Upper lobe of left lung (tissue), 6 donors: Measurements from ENCODE around the gene JCAD. TPM values are rescaled to one million over a fixed set of nuclear protein-coding genes. Genes with fewer than 3 reads are reported as not detected.
A peak's percentile ranks its signal among the peaks of the same experiment; 100 is the strongest.

ENCODE experiments used
- ATAC-seq, 2 donors: fragments of 200-7000 bp; cut with Tn5 transposase; one replicate each; pipeline ENCODE4 v1.9.1; 2022; ENCODE audit warnings: mild to moderate bottlenecking in 2 of 2, moderate library complexity in 2 of 2; ENCODE audit not compliant: low FRiP score in 2 of 2
- DNase-seq, 2 donors: peaks; one replicate each; pipeline ENCODE4 v3.0.0-alpha.2; 2019 to 2020
- H3K27ac ChIP-seq, 4 donors: fragments of 200-600 bp; sonication (generic); one replicate each; pipeline ENCODE4 v1.5.1; 2016 to 2019
- H3K27me3 ChIP-seq, 4 donors: fragments of 200-600 bp; sonication (generic); one replicate each; pipeline ENCODE4 v1.5.1; 2017 to 2019
- H3K36me3 ChIP-seq, 4 donors: fragments of 200-600 bp; sonication (generic); one replicate each; pipeline ENCODE4 v1.5.1; 2016 to 2019
- H3K4me1 ChIP-seq, 4 donors: fragments of 200-600 bp; sonication (generic); one replicate each; pipeline ENCODE4 v1.5.1; 2018 to 2019
- H3K4me3 ChIP-seq, 4 donors: fragments of 200-600 bp; sonication (generic); one replicate each; pipeline ENCODE4 v1.5.1; 2017 to 2019; ENCODE audit warnings: mild to moderate bottlenecking in 2 of 4, moderate library complexity in 1 of 4
- H3K9me3 ChIP-seq, 4 donors: fragments of 200-600 bp; sonication (generic); one replicate each; pipeline ENCODE4 v1.5.1; 2018 to 2019
- CTCF ChIP-seq, 6 experiments: fragments of 450-650 bp in 4 of 6; fragments of 200-600 bp in 2 of 6; sonication (generic) in 2 of 6; IDR thresholded peaks; one replicate each; pipeline ENCODE4 v1.5.1; 2016 to 2019; ENCODE audit warnings: antibody characterized with exemption in 6 of 6
- EP300 ChIP-seq, 4 donors: sonication (generic); formaldehyde crosslinking; IDR thresholded peaks; one replicate each; pipeline ENCODE4 v1.5.1; 2017; ENCODE audit warnings: antibody characterized with exemption in 4 of 4, control low read depth in 2 of 4
- POLR2A ChIP-seq, 4 donors: fragments of 450-650 bp; IDR thresholded peaks; one replicate each; pipeline ENCODE4 v1.5.1; 2016 to 2017; ENCODE audit warnings: antibody characterized with exemption in 4 of 4, mild to moderate bottlenecking in 2 of 4
- POLR2AphosphoS5 ChIP-seq, 2 donors: sonication (generic); formaldehyde crosslinking; IDR thresholded peaks; one replicate each; pipeline ENCODE4 v1.5.1; 2017; ENCODE audit warnings: antibody characterized with exemption in 2 of 2
- WGBS, 2 donors: methylation state at CpG; one replicate each; pipeline ENCODE4 v1.1.5; 2017 to 2018; 5-methylcytosine and 5-hydroxymethylcytosine counted together
- total RNA-seq, 6 donors: library from RNA; depleted of rRNA in 4 of 6; stranded (reverse); fragments of >200 nt in 4 of 6; gene quantifications; one replicate each; pipeline versions ENCODE4 v1.1.0 to v1.2.1, GENCODE V29; 2016 to 2021
- donor health status: DM: no; HTN: no; CAD: no; lungs with moderate emphysema.
- donor health status: DM: no; HTN: yes; CAD: no; lungs with severe emphysema.

JCAD gene
- total RNA-seq, 6 donors from 2014 or later: 16.8 to 83.7 (median 37.6) TPM

DNA sequence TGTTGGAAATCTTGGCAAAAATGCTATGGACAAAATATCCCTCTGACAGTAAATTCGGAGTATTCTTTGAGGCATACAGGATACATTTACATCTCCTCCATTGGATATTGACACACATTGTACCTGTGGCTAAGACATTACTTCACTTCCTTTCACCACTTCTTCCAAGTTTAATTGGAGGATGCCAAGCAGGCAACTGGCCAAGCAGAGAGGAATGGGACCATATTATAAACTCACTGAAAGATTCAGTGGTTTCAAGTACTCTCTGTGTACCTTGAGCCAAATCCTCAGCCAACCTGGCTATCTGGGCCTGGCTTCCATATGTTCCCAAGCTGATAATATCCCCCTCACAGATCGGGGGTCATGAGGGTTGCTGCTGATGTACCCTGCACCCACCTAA lies 14.7 kb upstream of the JCAD start:
- H3K36me3 ChIP-seq: no peaks in the 10 kb centered on the region
- no peak for TF ChIP-seq CTCF (IDR thresholded peaks at IDR 0.05)
- TF ChIP-seq EP300 (IDR thresholded peaks at IDR 0.05): no peak
- no peak for TF ChIP-seq POLR2A (IDR thresholded peaks at IDR 0.05)
- H3K27ac ChIP-seq: no peak overlapping the region
- DNase-seq (no peak), ATAC-seq (no peak)
- no peaks in the 10 kb centered on the region for H3K9me3 ChIP-seq
- no peaks in the 10 kb centered on the region for H3K27me3 ChIP-seq
- H3K4me3 ChIP-seq: no peak overlapping the region
- 86 to 92% methylated on average over 2 of the region's 2 CpGs for WGBS, 2 donors
- peaks cover 0 to 4% (median 0%) of the 10 kb centered on the region in 4 donors for H3K4me1 ChIP-seq

- H3K4me1 ChIP-seq: peaks cover 0 to 4% (median 0%) of the 10 kb centered on the region in 4 donors
- ATAC-seq: no peak
- no peak overlapping the region for H3K27ac ChIP-seq
- TF ChIP-seq POLR2AphosphoS5 (IDR thresholded peaks at IDR 0.05) (no peak), POLR2A (IDR thresholded peaks at IDR 0.05) (no peak), CTCF (IDR thresholded peaks at IDR 0.05) (no peak), EP300 (IDR thresholded peaks at IDR 0.05) (no peak)
- no peaks in the 10 kb centered on the region for H3K9me3 ChIP-seq
- no peaks in the 10 kb centered on the region for H3K36me3 ChIP-seq
- no peak for DNase-seq
- H3K27me3 ChIP-seq: no peaks in the 10 kb centered on the region
- 74 to 85% methylated on average over 4 of the region's 4 CpGs for WGBS, 2 donors
- H3K4me3 ChIP-seq: no peak overlapping the region
Observed at GRCh38 chr10:30073767-30074060, 14.3 kb upstream of the JCAD start.

DNA sequence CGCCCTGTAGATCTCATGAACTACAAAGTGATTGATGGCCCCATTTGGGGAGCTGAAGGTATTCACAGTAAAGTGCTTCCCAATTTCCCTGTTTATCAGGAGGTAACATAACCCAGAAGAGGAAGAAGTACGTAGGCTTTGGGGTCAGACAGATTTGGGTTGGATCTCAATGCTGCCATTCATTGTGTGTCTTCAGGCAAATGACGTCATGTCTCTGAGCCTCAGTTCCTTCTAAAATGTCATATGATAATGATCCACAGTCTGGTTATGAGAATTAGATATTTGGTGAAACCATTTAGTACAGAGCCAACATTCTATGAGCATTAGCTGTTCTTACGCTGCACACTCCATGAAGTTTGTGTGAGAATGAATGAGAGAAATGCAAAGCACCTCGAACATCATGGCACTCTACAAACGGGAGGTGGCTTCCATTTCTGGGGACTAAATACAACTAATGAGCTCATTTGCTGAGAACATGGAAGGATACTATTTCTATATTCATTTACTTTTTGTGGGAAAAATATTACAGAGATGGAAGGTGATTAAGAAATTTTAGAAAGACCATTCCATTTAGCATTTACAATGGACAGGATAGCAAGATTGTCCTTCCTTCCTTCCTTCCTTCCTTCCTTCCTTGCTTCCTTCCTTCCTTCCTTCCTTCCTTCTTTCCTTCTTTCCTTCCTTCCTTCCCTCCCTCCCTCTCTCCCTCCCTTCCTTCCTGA lies 13.8 kb upstream of the JCAD start:
- WGBS, 2 donors: 94% methylated on average over 6 of the region's 6 CpGs
- no peak overlapping the region for H3K4me3 ChIP-seq
- no peaks in the 10 kb centered on the region for H3K36me3 ChIP-seq
- no peak for DNase-seq
- no peak for TF ChIP-seq CTCF (IDR thresholded peaks at IDR 0.05)
- H3K27me3 ChIP-seq: no peaks in the 10 kb centered on the region
- H3K9me3 ChIP-seq: no peaks in the 10 kb centered on the region
- ATAC-seq: no peak
- peaks cover 0 to 4% (median 0%) of the 10 kb centered on the region in 4 donors for H3K4me1 ChIP-seq
- H3K27ac ChIP-seq: no peak overlapping the region

- H3K9me3 ChIP-seq: no peaks in the 10 kb centered on the region
- H3K27ac ChIP-seq: no peak overlapping the region
- TF ChIP-seq CTCF (IDR thresholded peaks at IDR 0.05): no peak
- no peak for TF ChIP-seq POLR2AphosphoS5 (IDR thresholded peaks at IDR 0.05)
- no peak for TF ChIP-seq EP300 (IDR thresholded peaks at IDR 0.05)
- TF ChIP-seq POLR2A (IDR thresholded peaks at IDR 0.05): no peak
- DNase-seq (no peak), ATAC-seq (no peak)
- no peaks in the 10 kb centered on the region for H3K36me3 ChIP-seq
- no peaks in the 10 kb centered on the region for H3K27me3 ChIP-seq
- peaks cover 0 to 4% (median 0%) of the 10 kb centered on the region in 4 donors for H3K4me1 ChIP-seq
- no peak overlapping the region for H3K4me3 ChIP-seq
Observed at GRCh38 chr10:30072068-30072467, 12.7 kb upstream of the JCAD start.

DNA sequence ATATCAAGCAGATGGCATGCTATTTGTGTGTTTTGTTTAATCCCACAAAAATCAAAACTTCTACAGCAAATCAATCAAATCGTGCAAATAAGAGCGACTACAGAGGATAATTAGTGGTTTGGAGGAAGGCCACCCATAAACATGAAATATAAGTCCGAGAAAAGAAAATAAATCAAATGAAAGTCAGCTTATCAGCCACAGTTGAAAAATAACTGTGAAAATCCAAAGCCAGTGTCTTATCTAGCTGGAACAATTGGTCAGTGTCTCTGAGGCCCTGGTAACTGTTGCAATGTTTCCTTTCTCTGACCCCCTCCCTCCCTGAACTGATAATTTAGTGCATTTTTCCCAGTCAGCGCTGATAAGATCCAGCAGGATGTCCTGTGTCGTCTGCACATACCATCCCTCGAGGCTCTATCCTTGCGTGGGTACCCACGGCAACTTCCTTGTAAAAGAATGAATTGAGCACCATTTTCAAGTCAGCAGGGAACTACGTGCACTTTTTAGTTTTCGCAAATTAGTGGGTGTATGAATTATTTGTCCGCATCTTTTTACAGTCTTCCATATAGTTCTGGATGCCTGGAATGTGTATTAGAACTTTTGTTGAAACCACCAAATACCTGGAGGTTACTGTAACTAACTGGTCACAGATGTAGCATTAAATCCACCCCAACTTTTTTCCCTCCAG lies 10.8 kb upstream of the JCAD start:
- 55 to 61% methylated on average over 11 of the region's 11 CpGs for WGBS, 2 donors
- TF ChIP-seq EP300 (IDR thresholded peaks at IDR 0.05) (peak in 1 of 4 donors; percentile 45), POLR2A (IDR thresholded peaks at IDR 0.05) (no peak), CTCF (IDR thresholded peaks at IDR 0.05) (no peak), POLR2AphosphoS5 (IDR thresholded peaks at IDR 0.05) (peak in 1 of 2 donors; percentile 37)

More for the DNA sequence above, 10.8 kb upstream of the JCAD start:
- Histone ChIP-seq H3K27me3 (no peaks in the 10 kb centered on the region), H3K27ac (no peak overlapping the region), H3K4me1 (peaks cover 0 to 4% (median 0%) of the 10 kb centered on the region in 4 donors), H3K9me3 (no peaks in the 10 kb centered on the region), H3K36me3 (no peaks in the 10 kb centered on the region), H3K4me3 (no peak overlapping the region)
- ATAC-seq (no peak), DNase-seq (no peak)
